HEK293T (cell line): ENCODE measurements around the gene RFXAP.

Experiments
- FOXA1 ChIP-seq: fragments of 450-650 bp; IDR thresholded peaks from 2 replicates; pipeline ENCODE4 v1.6.1; 2016; ENCODE audit warnings: mild to moderate bottlenecking
- FOXK2 ChIP-seq: fragments of 450-650 bp; IDR thresholded peaks from 2 replicates; pipeline ENCODE4 v1.6.1; 2016; ENCODE audit warnings: mild to moderate bottlenecking
- FOXM1 ChIP-seq: fragments of 450-650 bp; IDR thresholded peaks from 2 replicates; pipeline ENCODE4 v1.6.1; 2017; ENCODE audit warnings: mild to moderate bottlenecking, borderline replicate concordance
- HDGF ChIP-seq: fragments of 450-650 bp; IDR thresholded peaks from 2 replicates; pipeline ENCODE4 v1.6.1; 2017; ENCODE audit warnings: antibody characterized with exemption, borderline replicate concordance
- NFRKB ChIP-seq: fragments of 450-650 bp; IDR thresholded peaks from 2 replicates; pipeline ENCODE4 v1.6.1; 2016; ENCODE audit warnings: mild to moderate bottlenecking, moderate library complexity
- PKNOX1 ChIP-seq: fragments of 450-650 bp; IDR thresholded peaks from 2 replicates; pipeline ENCODE4 v1.6.1; 2016
- SP1 ChIP-seq: fragments of 450-650 bp; IDR thresholded peaks from 2 replicates; pipeline ENCODE4 v1.6.1; 2017
- SUZ12 ChIP-seq: fragments of 450-650 bp; IDR thresholded peaks from 2 replicates; pipeline ENCODE4 v1.6.1; 2016; ENCODE audit warnings: mild to moderate bottlenecking
- ZNF384 ChIP-seq: fragments of 450-650 bp; IDR thresholded peaks from 2 replicates; pipeline ENCODE4 v1.6.1; 2016

DNA sequence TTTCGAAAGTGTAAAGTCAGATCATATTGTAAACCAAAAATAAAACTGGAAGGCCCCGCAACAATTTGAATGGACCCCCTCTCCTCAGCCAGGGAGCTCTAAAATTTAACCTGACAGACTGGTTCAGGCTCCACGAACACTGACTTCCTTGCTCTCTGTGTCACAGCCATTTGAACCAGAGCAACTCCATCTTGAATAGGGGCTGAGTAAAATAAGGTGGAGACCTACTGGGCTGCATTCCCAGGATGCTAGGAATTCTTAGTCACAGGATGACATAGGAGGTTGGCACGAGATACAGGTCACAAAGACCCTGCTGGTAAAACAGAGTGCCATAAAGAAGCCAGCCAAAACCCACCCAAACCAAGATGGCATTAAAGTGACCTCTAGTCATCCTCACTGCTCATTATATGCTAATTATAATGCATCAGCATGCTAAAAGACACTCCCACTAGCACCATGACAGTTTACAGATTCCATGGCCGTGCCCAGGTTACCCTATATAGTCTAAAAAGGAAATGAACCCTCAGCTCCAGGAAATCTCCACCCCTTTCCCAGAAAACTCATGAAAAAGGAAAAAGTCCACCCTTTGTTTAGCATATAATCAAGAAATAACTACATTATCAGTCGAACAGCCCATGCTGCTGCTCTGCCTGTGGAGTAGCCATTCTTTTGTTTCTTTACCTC, 43.1 kb downstream of the RFXAP start:
- no peak for TF ChIP-seq PKNOX1
- no peak for TF ChIP-seq NFRKB
- TF ChIP-seq ZNF384: no peak
- no peak for TF ChIP-seq HDGF
- TF ChIP-seq FOXK2: no peak
- TF ChIP-seq FOXA1: no peak
- TF ChIP-seq SUZ12: no peak
- TF ChIP-seq SP1: no peak
- TF ChIP-seq FOXM1: no peak
